Activated CD4-positive, alpha-beta T cell treated with anti-CD3 and anti-CD28 coated beads, Interleukin-2, amount 10 ng/mL, durations not matched to agents 7 days and 5 days (primary cell): ENCODE results near the gene RNGTT. TPM values are rescaled to one million over a fixed set of nuclear protein-coding genes. Genes with fewer than 3 reads are reported as not detected.
A peak's percentile ranks its signal among the peaks of the same experiment; 100 is the strongest.
"Not testable (repeated sequence)": the region's sequence is repeated elsewhere in the genome, so short reads cannot be mapped to it uniquely, and the experiment has no call there.

Experiments
- CTCF ChIA-PET: fragments of 350-600 bp; sonication (Branson Sonifier 250); formaldehyde crosslinking; loops from one replicate; lab custom pipeline; 2021; ENCODE audit warnings: antibody characterized with exemption; lab: Charles Lee
- POLR2A ChIA-PET: fragments of 350-600 bp; sonication (Branson Sonifier 250); formaldehyde crosslinking; loops from one replicate; lab custom pipeline; 2021; ENCODE audit warnings: antibody characterized with exemption; lab: Charles Lee
- DNase-seq: peaks from one replicate; pipeline ENCODE4 v3.0.0-alpha.2; 2020
- H3K27ac Mint-ChIP-seq: one replicate; pipeline ENCODE4 v1.8.0; 2021; ENCODE audit warnings: mild to moderate bottlenecking, moderate library complexity, mixed read lengths
- H3K27me3 Mint-ChIP-seq: one replicate; pipeline ENCODE4 v1.8.0; 2021; ENCODE audit warnings: mixed read lengths
- H3K36me3 Mint-ChIP-seq: one replicate; pipeline ENCODE4 v1.8.0; 2021; ENCODE audit warnings: low read depth, mixed read lengths
- H3K4me1 Mint-ChIP-seq: one replicate; pipeline ENCODE4 v1.8.0; 2021; ENCODE audit warnings: mixed read lengths
- H3K4me3 Mint-ChIP-seq: one replicate; pipeline ENCODE4 v1.8.0; 2021; ENCODE audit warnings: mild to moderate bottlenecking, moderate library complexity, mixed read lengths
- H3K9me3 Mint-ChIP-seq: one replicate; pipeline ENCODE4 v1.8.0; 2021; ENCODE audit warnings: mixed read lengths
- total RNA-seq, 2 experiments: library from RNA; stranded (reverse); gene quantifications; one replicate each; pipeline ENCODE4 v1.2.3, GENCODE V29; 2021

Gene RNGTT
- total RNA-seq, 2 experiments from 2014 or later = 18.9 to 21.3 TPM

DNA sequence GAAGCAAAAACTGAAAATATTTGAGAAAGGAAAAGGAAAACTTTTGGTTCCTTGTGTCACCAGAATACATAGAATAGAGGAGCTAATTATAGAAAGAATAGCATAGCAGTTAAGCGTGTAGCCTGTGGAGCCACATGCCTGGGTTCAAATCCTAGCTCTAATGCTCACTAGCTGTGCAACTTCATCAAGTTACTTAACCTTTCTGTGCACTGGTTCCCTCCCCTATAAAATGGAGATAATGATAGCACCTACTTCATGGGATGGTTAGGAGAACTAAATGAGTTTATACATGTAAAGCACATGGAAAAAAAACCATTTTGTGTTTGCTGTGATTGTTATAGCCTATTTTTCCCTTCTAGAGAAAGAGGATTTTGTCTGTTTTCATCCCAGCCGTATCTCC lies 24.5 kb upstream of the RNGTT start:
- Mint-ChIP-seq H3K36me3 (no peaks in the 10 kb centered on the region), H3K9me3 (no peaks in the 10 kb centered on the region), H3K27me3 (no peaks in the 10 kb centered on the region), H3K4me1 (no peaks in the 10 kb centered on the region), H3K27ac (no peak overlapping the region), H3K4me3 (no peak overlapping the region)
- ChIA-PET CTCF (interaction anchor here (0.7 kb wide), 2 partner anchors 28 to 396 kb away, joined by 3 read pairs; no protein-coding TSS in a partner anchor), POLR2A (no interaction called here)
- no peak for DNase-seq

DNA sequence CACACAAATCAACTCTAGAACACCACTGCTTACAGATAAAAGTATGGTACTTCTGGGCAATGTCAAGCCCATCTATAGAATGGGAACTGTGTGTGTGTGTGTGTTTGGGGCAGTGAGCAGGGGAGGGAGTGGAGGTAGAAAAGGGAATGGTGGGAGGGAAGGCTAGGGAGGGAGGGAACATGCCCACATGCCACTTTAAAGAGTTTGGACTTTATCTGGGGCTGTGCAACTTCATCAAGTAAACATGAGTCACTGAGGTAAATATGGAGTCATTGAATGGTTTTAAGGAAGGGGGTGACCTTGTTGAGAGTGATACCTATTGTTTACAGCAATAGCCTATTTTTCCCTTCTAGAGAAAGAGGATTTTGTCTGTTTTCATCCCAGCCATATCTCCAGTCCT lies 22.5 kb upstream of the RNGTT start:
- Mint-ChIP-seq H3K9me3 (no peaks in the 10 kb centered on the region), H3K4me1 (no peaks in the 10 kb centered on the region), H3K36me3 (no peaks in the 10 kb centered on the region), H3K4me3 (no peak overlapping the region), H3K27ac (no peak overlapping the region), H3K27me3 (peaks cover 4% of the 10 kb centered on the region)
- POLR2A ChIA-PET = no interaction called here
- DNase-seq = no peak
- CTCF ChIA-PET = no interaction called here

- H3K9me3 Mint-ChIP-seq = no peaks in the 10 kb centered on the region
- H3K4me3 Mint-ChIP-seq = no peak overlapping the region
- peaks cover 4% of the 10 kb centered on the region for H3K27me3 Mint-ChIP-seq
- H3K4me1 Mint-ChIP-seq = no peaks in the 10 kb centered on the region
- no peak for DNase-seq
- ChIA-PET POLR2A (no interaction called here), CTCF (interaction anchor here (0.7 to 2.9 kb wide), 5 partner anchors 9 to 99 kb away, joined by 3 to 14 read pairs (median 8); no protein-coding TSS in a partner anchor)
- H3K36me3 Mint-ChIP-seq = no peaks in the 10 kb centered on the region
- no peak overlapping the region for H3K27ac Mint-ChIP-seq
These were observed 21.2 kb upstream of the RNGTT start for GRCh38 chr6:88984606-88985005.

DNA sequence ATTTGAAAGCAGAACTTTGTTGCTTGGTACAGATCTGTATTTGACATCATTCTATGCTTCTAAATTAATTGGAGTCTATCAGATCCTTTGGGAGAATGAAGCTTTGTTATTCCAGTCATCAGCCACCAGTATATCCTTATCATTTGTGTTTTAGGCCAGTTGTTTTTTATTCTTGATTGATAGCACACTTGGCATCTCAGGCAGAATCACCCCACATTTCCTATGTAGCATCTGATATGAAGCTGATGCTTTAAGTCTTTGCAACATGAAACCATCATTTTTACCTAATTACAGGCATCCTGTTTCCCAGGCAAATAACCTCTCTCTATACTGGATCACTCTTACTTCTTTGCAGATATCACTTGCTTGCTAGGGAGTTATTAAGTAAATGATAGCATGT lies 20.7 kb upstream of the RNGTT start:
- peaks cover 4% of the 10 kb centered on the region for H3K27me3 Mint-ChIP-seq
- no peaks in the 10 kb centered on the region for H3K9me3 Mint-ChIP-seq
- H3K4me3 Mint-ChIP-seq = no peak overlapping the region
- no peak for DNase-seq
- POLR2A ChIA-PET = no interaction called here
- H3K4me1 Mint-ChIP-seq = no peaks in the 10 kb centered on the region
- CTCF ChIA-PET = interaction anchor here (0.7 to 2.9 kb wide), 6 partner anchors 10 to 100 kb away, joined by 3 to 14 read pairs (median 6); partner anchors contain the start of gene RNGTT
- H3K27ac Mint-ChIP-seq = no peak overlapping the region
- no peaks in the 10 kb centered on the region for H3K36me3 Mint-ChIP-seq

GRCh38 chr6:88983532-88983931 lies 20.1 kb upstream of the RNGTT start:
- H3K4me1 Mint-ChIP-seq = no peaks in the 10 kb centered on the region
- no peak for DNase-seq

GRCh38 chr6:88983129-88983528 lies 19.7 kb upstream of the RNGTT start:
- POLR2A ChIA-PET, H3K36me3 Mint-ChIP-seq, H3K4me1 Mint-ChIP-seq, H3K4me3 Mint-ChIP-seq, H3K27ac Mint-ChIP-seq, H3K27me3 Mint-ChIP-seq, H3K9me3 Mint-ChIP-seq, DNase-seq: not testable (repeated sequence)
- CTCF ChIA-PET = interaction anchor here (0.6 to 2.9 kb wide), 13 partner anchors 11 to 455 kb away, joined by 3 to 14 read pairs (median 4); partner anchors contain the start of gene RNGTT

More at GRCh38 chr6:88983532-88983931, 20.1 kb upstream of the RNGTT start:
- Mint-ChIP-seq H3K36me3 (no peaks in the 10 kb centered on the region), H3K27ac (no peak overlapping the region), H3K4me3 (no peak overlapping the region), H3K9me3 (no peaks in the 10 kb centered on the region), H3K27me3 (peaks cover 4% of the 10 kb centered on the region)
- ChIA-PET POLR2A (no interaction called here), CTCF (interaction anchor here (0.6 to 2.9 kb wide), 11 partner anchors 10 to 366 kb away, joined by 3 to 14 read pairs (median 3); partner anchors contain the start of gene RNGTT)

GRCh38 chr6:88982720-88983119 lies 19.3 kb upstream of the RNGTT start:
- Mint-ChIP-seq H3K36me3 (no peaks in the 10 kb centered on the region), H3K27me3 (peaks cover 4% of the 10 kb centered on the region), H3K4me1 (no peaks in the 10 kb centered on the region), H3K9me3 (no peaks in the 10 kb centered on the region), H3K4me3 (no peak overlapping the region), H3K27ac (no peak overlapping the region)
- CTCF ChIA-PET = interaction anchor here (0.5 to 2.9 kb wide), 16 partner anchors 11 to 455 kb away, joined by 3 to 14 read pairs (median 4); partner anchors contain the start of genes ANKRD6 and RNGTT
- POLR2A ChIA-PET = no interaction called here
- peak; percentile 42 for DNase-seq

- POLR2A ChIA-PET = no interaction called here
- CTCF ChIA-PET = interaction anchor here (0.6 to 1.0 kb wide), 2 partner anchors 103 to 248 kb away, joined by 3 to 4 read pairs; no protein-coding TSS in a partner anchor
- Mint-ChIP-seq H3K4me1 (peaks cover 5% of the 10 kb centered on the region), H3K9me3 (no peaks in the 10 kb centered on the region), H3K27me3 (peaks cover 2% of the 10 kb centered on the region), H3K27ac (no peak overlapping the region), H3K36me3 (no peaks in the 10 kb centered on the region), H3K4me3 (no peak overlapping the region)
- DNase-seq = no peak
These were observed 12.0 kb upstream of the RNGTT start for GRCh38 chr6:88975369-88975768.

DNA sequence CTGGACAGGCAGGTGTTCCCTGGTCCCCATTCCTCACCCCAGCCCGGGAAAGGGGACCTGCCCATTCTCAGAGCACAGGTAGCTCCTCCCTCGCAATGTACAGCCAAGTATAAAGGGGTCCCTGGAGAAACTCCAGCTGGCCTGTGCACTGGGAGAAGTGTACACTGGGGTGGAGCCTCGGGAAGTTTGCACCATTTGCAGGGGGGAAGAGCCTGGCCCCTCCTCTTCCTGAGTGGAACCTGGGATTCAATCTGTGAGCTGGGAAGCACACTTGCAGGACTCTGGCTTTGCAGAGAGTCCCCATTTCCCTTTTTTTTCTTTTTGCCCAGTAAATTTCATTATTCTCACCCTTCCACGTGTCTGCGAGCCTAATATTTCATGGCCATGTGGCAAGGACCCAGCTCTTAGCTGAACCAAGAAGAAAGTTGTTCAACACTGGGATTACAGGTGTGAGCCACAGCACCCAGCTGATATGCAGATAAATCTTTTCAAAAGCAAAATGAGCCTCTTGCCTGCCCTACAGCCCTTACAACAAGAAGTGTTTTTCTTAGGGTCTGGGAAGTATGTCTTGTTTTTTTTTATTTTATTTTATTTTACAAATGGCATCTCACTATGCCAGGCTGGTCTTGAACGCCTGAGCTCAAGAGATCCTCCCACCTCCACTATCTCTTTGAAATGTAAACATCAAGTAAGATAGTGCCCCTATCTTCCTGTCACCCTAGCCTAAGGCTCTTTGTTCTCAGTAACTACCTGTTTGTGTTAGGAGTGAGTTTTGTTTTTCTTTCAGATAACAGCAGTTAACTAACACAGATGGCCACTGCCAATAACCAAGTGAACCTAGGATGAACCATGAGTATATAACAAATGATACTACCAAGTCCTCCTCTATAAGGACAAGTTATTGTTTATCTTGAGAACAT lies 9.3 kb upstream of the RNGTT start:
- Mint-ChIP-seq H3K4me1 (peaks cover 5% of the 10 kb centered on the region), H3K27ac (no peak overlapping the region), H3K27me3 (peaks cover 2% of the 10 kb centered on the region), H3K4me3 (no peak overlapping the region), H3K36me3 (no peaks in the 10 kb centered on the region), H3K9me3 (peaks cover 6% of the 10 kb centered on the region)
- ChIA-PET CTCF (interaction anchor here (3.5 kb wide), 1 partner anchor 10 kb away, joined by 14 read pairs; no protein-coding TSS in a partner anchor), POLR2A (no interaction called here)
- no peak for DNase-seq

GRCh38 chr6:88970301-88970700 lies 6.9 kb upstream of the RNGTT start:
- H3K27me3 Mint-ChIP-seq = no peaks in the 10 kb centered on the region
- no peaks in the 10 kb centered on the region for H3K36me3 Mint-ChIP-seq
- POLR2A ChIA-PET = no interaction called here
- peaks cover 5% of the 10 kb centered on the region for H3K4me1 Mint-ChIP-seq
- no peak overlapping the region for H3K4me3 Mint-ChIP-seq
- CTCF ChIA-PET = interaction anchor here (3.5 kb wide), 1 partner anchor 13 kb away, joined by 14 read pairs; no protein-coding TSS in a partner anchor
- H3K27ac Mint-ChIP-seq = no peak overlapping the region
- DNase-seq = no peak
- peaks cover 12% of the 10 kb centered on the region for H3K9me3 Mint-ChIP-seq

DNA sequence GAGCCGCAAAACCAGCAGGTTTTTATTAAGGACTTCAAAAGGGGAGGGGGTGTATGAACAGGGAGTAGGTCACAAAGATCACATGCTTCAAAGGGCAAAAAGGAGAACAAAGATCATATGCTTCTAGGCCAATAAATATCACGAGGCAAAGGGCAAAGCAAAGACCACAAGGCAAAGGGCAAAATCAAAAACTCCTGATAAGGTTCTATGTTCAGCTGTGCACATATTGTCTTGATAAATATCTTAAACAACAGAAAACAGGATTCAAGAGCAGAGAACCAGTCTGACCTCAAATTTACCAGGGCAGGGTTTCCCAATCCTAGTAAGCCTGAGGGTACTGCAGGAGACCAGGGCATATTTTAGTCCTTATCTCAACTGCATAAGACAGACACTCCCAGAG lies 5.8 kb upstream of the RNGTT start:
- DNase-seq, H3K27me3 Mint-ChIP-seq, H3K4me3 Mint-ChIP-seq, POLR2A ChIA-PET, H3K27ac Mint-ChIP-seq, CTCF ChIA-PET, H3K36me3 Mint-ChIP-seq: not testable (repeated sequence)
- Mint-ChIP-seq H3K4me1 (peaks cover 11% of the 10 kb centered on the region), H3K9me3 (peaks cover 12% of the 10 kb centered on the region)

- H3K9me3 Mint-ChIP-seq = peaks cover 12% of the 10 kb centered on the region
- no peaks in the 10 kb centered on the region for H3K27me3 Mint-ChIP-seq
- peaks cover 17% of the 10 kb centered on the region for H3K4me1 Mint-ChIP-seq
- peaks cover 3% of the 10 kb centered on the region for H3K36me3 Mint-ChIP-seq
- ChIA-PET POLR2A (no interaction called here), CTCF (no interaction called here)
- H3K27ac Mint-ChIP-seq = no peak overlapping the region
- no peak overlapping the region for H3K4me3 Mint-ChIP-seq
- no peak for DNase-seq
These were observed 4.5 kb upstream of the RNGTT start for GRCh38 chr6:88967891-88968290.

DNA sequence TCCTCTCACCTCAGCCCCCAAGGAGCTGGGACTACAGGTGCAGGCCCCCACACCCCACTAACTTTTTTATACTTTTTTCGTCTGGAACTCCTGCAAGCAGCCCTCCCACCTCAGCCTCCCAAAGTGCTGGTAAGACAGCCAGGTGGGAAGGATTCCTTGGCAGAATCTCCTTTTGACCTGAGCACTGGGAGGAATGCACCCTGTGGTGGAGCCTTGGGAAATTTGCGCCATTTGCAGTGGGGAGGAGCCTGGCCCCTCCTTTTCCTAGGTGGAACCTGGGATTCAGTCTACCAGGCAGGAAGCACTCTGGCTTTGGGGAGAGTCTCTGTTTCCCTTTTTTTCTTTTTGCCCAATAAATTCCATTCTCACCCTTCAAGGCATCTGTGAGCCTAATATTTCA lies 2.3 kb upstream of the RNGTT start:
- Mint-ChIP-seq H3K4me1 (peaks cover 29% of the 10 kb centered on the region), H3K4me3 (no peak overlapping the region), H3K36me3 (peaks cover 6% of the 10 kb centered on the region), H3K9me3 (peaks cover 12% of the 10 kb centered on the region), H3K27me3 (no peaks in the 10 kb centered on the region), H3K27ac (no peak overlapping the region)
- ChIA-PET CTCF (no interaction called here), POLR2A (no interaction called here)
- DNase-seq = no peak
